ENCODE results near the gene MBOAT1. TPM values are rescaled to one million over a fixed set of nuclear protein-coding genes. Genes with fewer than 3 reads are reported as not detected.
"Not testable (repeated sequence)": the region's sequence is repeated elsewhere in the genome, so short reads cannot be mapped to it uniquely, and the experiment has no call there.

The MBOAT1 gene
- total RNA-seq, 1 donor from 2014 or later: 8.5 TPM

DNA sequence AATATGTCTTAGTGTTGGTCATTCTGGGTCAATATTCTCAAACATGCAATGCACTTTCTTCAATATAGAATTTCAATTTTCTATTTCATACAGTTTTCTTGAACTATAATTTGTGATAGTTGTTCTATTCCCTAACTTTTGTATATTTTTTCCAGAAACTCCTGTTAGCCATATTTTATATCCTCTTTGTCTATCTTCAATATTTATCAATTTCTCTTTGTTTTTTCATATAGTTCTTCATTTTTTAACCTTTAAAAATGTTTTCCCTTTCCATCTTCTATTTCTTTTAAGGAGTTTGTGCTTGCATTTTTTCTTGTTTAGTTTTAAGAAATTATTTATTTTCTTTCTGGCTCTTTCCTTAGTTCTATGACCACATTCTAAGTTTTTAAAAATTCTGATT is 42.0 kb upstream of the MBOAT1 start:
- DNase-seq: no peak
- no peak for ATAC-seq
- H3K9me3 ChIP-seq: no peaks in the 10 kb centered on the region
- TF ChIP-seq, protein P1, sequence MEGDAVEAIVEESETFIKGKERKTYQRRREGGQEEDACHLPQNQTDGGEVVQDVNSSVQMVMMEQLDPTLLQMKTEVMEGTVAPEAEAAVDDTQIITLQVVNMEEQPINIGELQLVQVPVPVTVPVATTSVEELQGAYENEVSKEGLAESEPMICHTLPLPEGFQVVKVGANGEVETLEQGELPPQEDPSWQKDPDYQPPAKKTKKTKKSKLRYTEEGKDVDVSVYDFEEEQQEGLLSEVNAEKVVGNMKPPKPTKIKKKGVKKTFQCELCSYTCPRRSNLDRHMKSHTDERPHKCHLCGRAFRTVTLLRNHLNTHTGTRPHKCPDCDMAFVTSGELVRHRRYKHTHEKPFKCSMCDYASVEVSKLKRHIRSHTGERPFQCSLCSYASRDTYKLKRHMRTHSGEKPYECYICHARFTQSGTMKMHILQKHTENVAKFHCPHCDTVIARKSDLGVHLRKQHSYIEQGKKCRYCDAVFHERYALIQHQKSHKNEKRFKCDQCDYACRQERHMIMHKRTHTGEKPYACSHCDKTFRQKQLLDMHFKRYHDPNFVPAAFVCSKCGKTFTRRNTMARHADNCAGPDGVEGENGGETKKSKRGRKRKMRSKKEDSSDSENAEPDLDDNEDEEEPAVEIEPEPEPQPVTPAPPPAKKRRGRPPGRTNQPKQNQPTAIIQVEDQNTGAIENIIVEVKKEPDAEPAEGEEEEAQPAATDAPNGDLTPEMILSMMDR (IDR thresholded peaks at IDR 0.05): no peak
- H3K36me3 ChIP-seq: no peaks in the 10 kb centered on the region
- H3K4me1 ChIP-seq: no peaks in the 10 kb centered on the region
- intact Hi-C loops (cut with DNase I): no loop called here
- no peak overlapping the region for H3K27ac ChIP-seq
- no peak overlapping the region for H3K4me3 ChIP-seq
- H3K27me3 ChIP-seq: no peaks in the 10 kb centered on the region

DNA sequence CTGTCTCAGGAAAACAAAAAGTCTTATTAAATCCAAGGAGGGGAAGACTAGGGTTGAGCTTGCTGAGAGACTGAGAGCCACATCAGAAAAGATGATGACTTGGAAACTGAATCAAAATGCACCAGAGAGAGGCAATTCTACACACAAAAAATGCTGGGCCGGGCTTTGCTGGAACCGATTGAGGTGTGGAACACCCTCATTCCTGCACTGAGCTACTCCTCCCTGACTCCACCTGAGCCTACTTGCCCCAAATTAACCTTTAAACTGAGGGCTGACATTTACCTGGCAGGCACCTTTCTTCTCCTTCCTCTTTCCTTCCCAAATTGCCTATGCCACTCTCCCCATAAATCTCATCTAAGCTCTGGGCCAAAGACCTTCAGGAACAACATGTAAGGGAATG is 40.8 kb upstream of the MBOAT1 start:
- TF ChIP-seq, protein P1 (IDR thresholded peaks at IDR 0.05): no peak
- H3K4me1 ChIP-seq: no peaks in the 10 kb centered on the region
- no peaks in the 10 kb centered on the region for H3K36me3 ChIP-seq
- intact Hi-C loops (cut with DNase I): no loop called here
- no peak overlapping the region for H3K4me3 ChIP-seq
- H3K27ac ChIP-seq: no peak overlapping the region
- ATAC-seq (no peak), DNase-seq (no peak)
- no peaks in the 10 kb centered on the region for H3K9me3 ChIP-seq
- no peaks in the 10 kb centered on the region for H3K27me3 ChIP-seq

DNA sequence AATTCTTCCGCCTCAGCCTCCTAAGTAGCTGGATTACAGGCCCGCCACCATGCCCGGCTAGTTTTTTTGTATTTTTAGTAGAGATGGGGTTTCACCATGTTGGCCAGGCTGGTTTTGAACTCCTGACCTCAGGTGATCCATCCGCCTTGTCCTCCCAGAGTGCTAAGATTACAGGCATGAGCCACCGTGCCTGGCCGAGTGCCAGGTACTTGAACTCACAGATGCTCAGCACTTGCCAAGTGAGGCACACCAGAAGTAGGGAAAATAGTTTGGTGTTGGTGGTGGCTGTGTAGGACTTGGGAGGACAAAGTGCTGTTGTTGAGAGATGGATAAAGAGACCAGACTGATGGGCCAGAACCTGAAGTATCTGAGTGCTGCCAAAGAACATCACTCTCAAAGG is 40.0 kb upstream of the MBOAT1 start:
- no peaks in the 10 kb centered on the region for H3K36me3 ChIP-seq
- H3K9me3 ChIP-seq: no peaks in the 10 kb centered on the region
- ATAC-seq (no peak), DNase-seq (no peak)
- no peak overlapping the region for H3K4me3 ChIP-seq
- intact Hi-C loops (cut with DNase I): no loop called here
- no peaks in the 10 kb centered on the region for H3K4me1 ChIP-seq
- no peak overlapping the region for H3K27ac ChIP-seq
- TF ChIP-seq, protein P1 (IDR thresholded peaks at IDR 0.05): no peak
- H3K27me3 ChIP-seq: no peaks in the 10 kb centered on the region

DNA sequence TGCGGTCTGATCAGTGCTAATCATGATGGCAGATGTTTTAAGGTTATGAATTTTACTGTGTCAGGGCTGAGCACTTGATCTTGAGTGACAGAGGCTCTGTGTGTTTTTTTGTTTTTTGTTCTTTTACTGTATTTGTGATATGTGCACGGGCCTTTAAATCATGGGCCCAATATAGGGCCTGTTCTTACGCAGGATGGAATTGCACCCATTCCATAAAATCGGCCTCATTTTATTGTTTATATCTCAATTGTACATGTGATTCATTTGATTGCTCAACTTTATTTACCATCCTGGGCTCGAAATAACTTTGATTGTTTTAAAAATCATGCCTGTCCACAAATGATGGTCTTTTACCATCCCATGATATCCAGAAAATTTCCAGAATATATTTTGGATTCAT is 39.3 kb upstream of the MBOAT1 start:
- Histone ChIP-seq H3K9me3 (no peaks in the 10 kb centered on the region), H3K4me1 (no peaks in the 10 kb centered on the region), H3K36me3 (no peaks in the 10 kb centered on the region), H3K27ac (no peak overlapping the region), H3K4me3 (no peak overlapping the region), H3K27me3 (no peaks in the 10 kb centered on the region)
- no peak for DNase-seq
- TF ChIP-seq, protein P1 (IDR thresholded peaks at IDR 0.05): no peak
- intact Hi-C loops (cut with DNase I): no loop called here
- no peak for ATAC-seq

DNA sequence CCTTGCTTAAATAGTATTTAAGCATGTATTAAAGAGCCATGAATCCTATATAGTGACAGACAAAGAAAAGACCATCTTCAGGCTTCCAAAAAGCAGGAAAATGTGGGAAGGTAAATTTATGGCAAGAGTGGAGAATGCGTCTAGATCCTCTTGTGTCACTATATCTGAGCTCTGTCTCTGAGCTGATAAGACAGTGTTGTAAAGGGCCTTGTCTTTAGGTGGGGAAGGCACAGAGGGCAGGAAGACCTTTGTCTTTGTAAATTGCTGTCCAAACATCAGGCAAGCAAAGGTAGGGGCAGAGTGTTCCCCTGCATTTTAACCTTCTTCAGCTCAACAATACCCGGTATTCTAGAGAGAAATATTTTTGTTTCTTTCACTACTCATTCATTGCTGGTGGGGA is 33.9 kb upstream of the MBOAT1 start:
- intact Hi-C loops (cut with DNase I): no loop called here
- DNase-seq (no peak), ATAC-seq (no peak)

DNA sequence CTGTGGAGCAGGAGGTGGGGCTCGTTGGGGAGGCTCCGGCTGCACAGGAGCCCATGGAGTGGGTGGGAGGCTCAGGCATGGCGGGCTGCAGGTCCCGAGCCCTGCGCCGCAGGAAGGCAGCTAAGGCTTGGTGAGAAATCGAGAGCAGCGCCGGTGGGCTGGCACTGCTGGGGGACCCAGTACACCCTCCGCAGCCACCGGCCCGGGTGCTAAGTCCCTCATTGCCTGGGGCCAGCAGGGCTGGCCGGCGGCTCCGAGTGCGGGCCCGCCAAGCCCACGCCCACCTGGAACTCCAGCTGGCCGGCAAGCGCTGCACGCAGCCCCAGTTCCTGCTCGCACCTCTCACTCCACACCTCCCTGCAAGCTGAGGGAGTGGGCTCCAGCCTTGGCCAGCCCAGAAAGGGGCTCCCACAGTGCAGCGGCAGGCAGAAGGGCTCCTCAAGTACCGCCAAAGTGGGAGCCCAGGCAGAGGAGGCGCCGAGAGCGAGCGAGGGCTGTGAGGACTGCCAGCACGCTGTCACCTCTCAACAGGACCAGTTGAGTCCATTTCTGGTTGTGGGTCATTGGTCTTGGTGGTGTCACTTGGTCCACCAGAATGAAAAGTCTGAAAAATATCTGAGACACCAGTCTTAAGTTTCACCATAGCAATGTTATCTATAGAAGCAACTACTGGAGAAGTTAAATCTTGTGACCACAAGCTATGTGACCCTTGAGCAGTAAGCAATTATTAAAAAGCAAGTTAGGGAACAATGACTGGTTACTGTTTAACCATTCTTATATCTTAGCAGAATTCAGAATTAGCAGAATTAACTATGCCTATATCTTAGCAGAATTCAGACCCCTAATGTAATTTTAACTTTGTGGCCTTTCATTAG is 32.8 kb upstream of the MBOAT1 start:
- intact Hi-C loops (cut with DNase I); H3K4me3 ChIP-seq; DNase-seq; H3K9me3 ChIP-seq; H3K27ac ChIP-seq; ATAC-seq; H3K36me3 ChIP-seq; H3K27me3 ChIP-seq; H3K4me1 ChIP-seq: not testable (repeated sequence)

More for the DNA sequence above, 33.9 kb upstream of the MBOAT1 start:
- TF ChIP-seq, protein P1 (IDR thresholded peaks at IDR 0.05): no peak
- Histone ChIP-seq H3K9me3 (no peaks in the 10 kb centered on the region), H3K27ac (no peak overlapping the region), H3K36me3 (no peaks in the 10 kb centered on the region), H3K4me3 (no peak overlapping the region), H3K27me3 (no peaks in the 10 kb centered on the region), H3K4me1 (no peaks in the 10 kb centered on the region)
